Mesothelial cell of epicardium (in vitro differentiated cells): Measurements from ENCODE around the gene ALDH5A1. TPM values are rescaled to one million over a fixed set of nuclear protein-coding genes. Genes with fewer than 3 reads are reported as not detected.

Experiments
- DNase-seq, 2 experiments: peaks; one replicate each; pipeline ENCODE4 v3.0.0; 2021; ENCODE audit warnings: low spot score in 2 of 2; ENCODE audit not compliant: unreplicated experiment in 2 of 2
- H3K27ac Mint-ChIP-seq: 2 replicates; pipeline ENCODE4 v1.8.0; 2021; ENCODE audit warnings: mixed read lengths
- H3K27me3 Mint-ChIP-seq: 2 replicates; pipeline ENCODE4 v1.8.0; 2021; ENCODE audit warnings: low read depth, mixed read lengths
- H3K36me3 Mint-ChIP-seq: 2 replicates; pipeline ENCODE4 v1.8.0; 2021; ENCODE audit warnings: mixed read lengths
- H3K4me1 Mint-ChIP-seq: 2 replicates; pipeline ENCODE4 v1.8.0; 2021; ENCODE audit warnings: mixed read lengths
- H3K4me3 Mint-ChIP-seq: 2 replicates; pipeline ENCODE4 v1.8.0; 2021; ENCODE audit warnings: mild to moderate bottlenecking, moderate library complexity, mixed read lengths
- H3K9me3 Mint-ChIP-seq: 2 replicates; pipeline ENCODE4 v1.8.0; 2021; ENCODE audit warnings: mixed read lengths
- CTCF ChIP-seq: fragments of 200-600 bp; sonication (generic); IDR thresholded peaks from one replicate; pipeline ENCODE4 v1.5.0; 2021; ENCODE audit warnings: antibody characterized with exemption; ENCODE audit not compliant: unreplicated experiment
- total RNA-seq: library from RNA; stranded (reverse); gene quantifications from 3 replicates; pipeline ENCODE4 v1.2.1, GENCODE V29; 2021

Gene ALDH5A1
- total RNA-seq = 19.6 to 22.6 TPM (median 22.5 TPM) in 3 replicates

GRCh38 chr6:24494821-24495795, at the start of gene ALDH5A1:
Gene ALDH5A1 (plus strand): TSS chr6:24494969. CDS start chr6:24494997, 28 bp downstream.
- no peaks in the 10 kb centered on the region for H3K27me3 Mint-ChIP-seq
- peaks cover 9% of the 10 kb centered on the region for H3K9me3 Mint-ChIP-seq
- H3K36me3 Mint-ChIP-seq = peaks cover 19% of the 10 kb centered on the region
- peak within 1 kb of the TSS; percentile 7 for H3K27ac Mint-ChIP-seq
- TF ChIP-seq CTCF = no peak
- peaks cover 4% of the 10 kb centered on the region for H3K4me1 Mint-ChIP-seq
- DNase-seq = peak; percentile 49 to 77
- H3K4me3 Mint-ChIP-seq = peak within 1 kb of the TSS; percentile 73

- Mint-ChIP-seq H3K27ac (no peak overlapping the region), H3K4me1 (no peaks in the 10 kb centered on the region), H3K9me3 (no peaks in the 10 kb centered on the region), H3K36me3 (no peaks in the 10 kb centered on the region), H3K27me3 (no peaks in the 10 kb centered on the region), H3K4me3 (no peak overlapping the region)
- no peak for TF ChIP-seq CTCF
- DNase-seq = no peak
These were observed 49.1 kb upstream of the ALDH5A1 start for GRCh38 chr6:24445704-24446103.

GRCh38 chr6:24446670-24447069, 48.1 kb upstream of the ALDH5A1 start:
- no peak overlapping the region for H3K27ac Mint-ChIP-seq
- no peak overlapping the region for H3K4me3 Mint-ChIP-seq
- H3K4me1 Mint-ChIP-seq = peaks cover 2% of the 10 kb centered on the region
- TF ChIP-seq CTCF = no peak
- no peaks in the 10 kb centered on the region for H3K36me3 Mint-ChIP-seq
- DNase-seq = no peak
- H3K27me3 Mint-ChIP-seq = no peaks in the 10 kb centered on the region
- H3K9me3 Mint-ChIP-seq = no peaks in the 10 kb centered on the region

- no peaks in the 10 kb centered on the region for H3K36me3 Mint-ChIP-seq
- no peak overlapping the region for H3K4me3 Mint-ChIP-seq
- peaks cover 6% of the 10 kb centered on the region for H3K4me1 Mint-ChIP-seq
- H3K9me3 Mint-ChIP-seq = no peaks in the 10 kb centered on the region
- H3K27ac Mint-ChIP-seq = no peak overlapping the region
- H3K27me3 Mint-ChIP-seq = no peaks in the 10 kb centered on the region
- no peak for TF ChIP-seq CTCF
- DNase-seq = no peak
These were observed 46.4 kb upstream of the ALDH5A1 start for GRCh38 chr6:24448396-24448795.

GRCh38 chr6:24448828-24449525, 45.8 kb upstream of the ALDH5A1 start:
- Mint-ChIP-seq H3K4me1 (peaks cover 6% of the 10 kb centered on the region), H3K27ac (no peak overlapping the region), H3K27me3 (no peaks in the 10 kb centered on the region)

More at GRCh38 chr6:24448828-24449525, 45.8 kb upstream of the ALDH5A1 start:
- no peaks in the 10 kb centered on the region for H3K9me3 Mint-ChIP-seq
- no peaks in the 10 kb centered on the region for H3K36me3 Mint-ChIP-seq
- DNase-seq = no peak
- no peak overlapping the region for H3K4me3 Mint-ChIP-seq
- no peak for TF ChIP-seq CTCF
